KMS-11 (cell line): ENCODE results near the gene PHC1.

Experiments used
- H2AFZ ChIP-seq: fragments of 200-600 bp; sonication (generic); 2 replicates; pipeline ENCODE4 v1.6.1; 2016; ENCODE audit warnings: antibody characterized with exemption, mixed run types, low read depth
- H3K27ac ChIP-seq: fragments of 200-600 bp; sonication (generic); 2 replicates; pipeline ENCODE4 v1.6.1; 2016; ENCODE audit warnings: mild to moderate bottlenecking, mixed run types
- H3K27me3 ChIP-seq: fragments of 200-600 bp; sonication (generic); 2 replicates; pipeline ENCODE4 v1.6.1; 2017; ENCODE audit warnings: mild to moderate bottlenecking, low read depth, mixed run types, moderate library complexity; ENCODE audit not compliant: insufficient read depth
- H3K36me3 ChIP-seq: fragments of 200-600 bp; sonication (generic); 2 replicates; pipeline ENCODE4 v1.6.1; 2017; ENCODE audit warnings: mild to moderate bottlenecking, mixed run types; ENCODE audit not compliant: insufficient read depth
- H3K4me1 ChIP-seq: fragments of 200-600 bp; sonication (generic); 2 replicates; pipeline ENCODE4 v1.6.1; 2016; ENCODE audit warnings: mild to moderate bottlenecking, low read depth, mixed run types; ENCODE audit not compliant: poor library complexity, severe bottlenecking
- H3K4me2 ChIP-seq: fragments of 200-600 bp; sonication (generic); 2 replicates; pipeline ENCODE4 v1.7.0; 2016; ENCODE audit warnings: mild to moderate bottlenecking, mixed run types
- H3K4me3 ChIP-seq: fragments of 200-600 bp; sonication (generic); IDR thresholded peaks from 2 replicates; pipeline ENCODE4 v1.6.1; 2017; ENCODE audit warnings: low read depth, low read length, mixed read lengths; ENCODE audit not compliant: insufficient read depth
- H3K79me2 ChIP-seq: fragments of 200-600 bp; sonication (generic); 2 replicates; pipeline ENCODE4 v1.6.1; 2016; ENCODE audit warnings: low read depth, mixed run types; ENCODE audit not compliant: insufficient read depth
- H3K9ac ChIP-seq: fragments of 200-600 bp; sonication (generic); 2 replicates; pipeline ENCODE4 v1.6.1; 2016; ENCODE audit warnings: mild to moderate bottlenecking, mixed run types
- H4K20me1 ChIP-seq: fragments of 200-600 bp; sonication (generic); 2 replicates; pipeline ENCODE4 v1.6.1; 2016; ENCODE audit warnings: mild to moderate bottlenecking, mixed run types; ENCODE audit not compliant: insufficient read depth
- TF ChIP-seq, protein P1 (sequence below): fragments of 200-600 bp; sonication (generic); conservative IDR thresholded peaks from 2 replicates; pipeline ENCODE4 v1.6.1; 2017; ENCODE audit warnings: low read depth, mild to moderate bottlenecking, antibody characterized with exemption, low read length, moderate library complexity, mixed read lengths

PHC1 gene

GRCh38 chr12:8904665-8905064 lies 9.6 kb upstream of the PHC1 start:
- Histone ChIP-seq H3K9ac (no peak overlapping the region), H3K36me3 (no peaks in the 10 kb centered on the region), H4K20me1 (no peaks in the 10 kb centered on the region), H2AFZ (no peak overlapping the region), H3K27me3 (no peaks in the 10 kb centered on the region), H3K4me3 (no peak overlapping the region), H3K4me2 (no peak overlapping the region), H3K27ac (no peak overlapping the region), H3K4me1 (no peaks in the 10 kb centered on the region), H3K79me2 (no peaks in the 10 kb centered on the region)
- TF ChIP-seq, protein P1, sequence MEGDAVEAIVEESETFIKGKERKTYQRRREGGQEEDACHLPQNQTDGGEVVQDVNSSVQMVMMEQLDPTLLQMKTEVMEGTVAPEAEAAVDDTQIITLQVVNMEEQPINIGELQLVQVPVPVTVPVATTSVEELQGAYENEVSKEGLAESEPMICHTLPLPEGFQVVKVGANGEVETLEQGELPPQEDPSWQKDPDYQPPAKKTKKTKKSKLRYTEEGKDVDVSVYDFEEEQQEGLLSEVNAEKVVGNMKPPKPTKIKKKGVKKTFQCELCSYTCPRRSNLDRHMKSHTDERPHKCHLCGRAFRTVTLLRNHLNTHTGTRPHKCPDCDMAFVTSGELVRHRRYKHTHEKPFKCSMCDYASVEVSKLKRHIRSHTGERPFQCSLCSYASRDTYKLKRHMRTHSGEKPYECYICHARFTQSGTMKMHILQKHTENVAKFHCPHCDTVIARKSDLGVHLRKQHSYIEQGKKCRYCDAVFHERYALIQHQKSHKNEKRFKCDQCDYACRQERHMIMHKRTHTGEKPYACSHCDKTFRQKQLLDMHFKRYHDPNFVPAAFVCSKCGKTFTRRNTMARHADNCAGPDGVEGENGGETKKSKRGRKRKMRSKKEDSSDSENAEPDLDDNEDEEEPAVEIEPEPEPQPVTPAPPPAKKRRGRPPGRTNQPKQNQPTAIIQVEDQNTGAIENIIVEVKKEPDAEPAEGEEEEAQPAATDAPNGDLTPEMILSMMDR: no peak

DNA sequence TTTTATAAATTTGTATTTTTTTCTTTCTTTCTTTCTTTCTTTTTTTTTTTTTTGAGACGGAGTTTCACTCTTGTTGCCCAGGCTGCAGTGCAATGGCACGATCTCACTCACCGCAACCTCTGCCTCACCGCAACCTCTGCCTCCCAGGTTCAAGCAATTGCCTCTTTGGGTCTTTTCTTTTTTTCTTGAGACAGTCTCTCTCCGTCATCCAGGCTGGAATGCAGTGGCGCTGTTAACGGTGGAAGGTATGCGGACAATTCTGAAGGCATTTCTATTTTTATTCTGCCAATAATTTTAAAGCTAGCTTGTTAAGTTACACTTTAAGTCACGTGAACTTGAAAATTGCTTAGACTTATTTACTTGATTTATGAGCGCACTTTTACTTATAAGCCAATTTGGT lies 8.8 kb upstream of the PHC1 start:
- TF ChIP-seq, protein P1: no peak
- Histone ChIP-seq H3K4me1 (no peaks in the 10 kb centered on the region), H3K79me2 (no peaks in the 10 kb centered on the region), H3K4me3 (no peak overlapping the region), H3K4me2 (no peak overlapping the region), H3K9ac (no peak overlapping the region), H3K36me3 (no peaks in the 10 kb centered on the region), H3K27me3 (no peaks in the 10 kb centered on the region), H2AFZ (no peak overlapping the region), H3K27ac (no peak overlapping the region), H4K20me1 (no peaks in the 10 kb centered on the region)

GRCh38 chr12:8906266-8907180 lies 7.8 kb upstream of the PHC1 start:
- Histone ChIP-seq H3K9ac (no peak overlapping the region), H3K4me2 (no peak overlapping the region), H3K4me1 (no peaks in the 10 kb centered on the region), H2AFZ (no peak overlapping the region), H3K27me3 (no peaks in the 10 kb centered on the region), H3K79me2 (no peaks in the 10 kb centered on the region), H3K36me3 (no peaks in the 10 kb centered on the region), H3K27ac (no peak overlapping the region), H4K20me1 (no peaks in the 10 kb centered on the region), H3K4me3 (no peak overlapping the region)
- TF ChIP-seq, protein P1: no peak

DNA sequence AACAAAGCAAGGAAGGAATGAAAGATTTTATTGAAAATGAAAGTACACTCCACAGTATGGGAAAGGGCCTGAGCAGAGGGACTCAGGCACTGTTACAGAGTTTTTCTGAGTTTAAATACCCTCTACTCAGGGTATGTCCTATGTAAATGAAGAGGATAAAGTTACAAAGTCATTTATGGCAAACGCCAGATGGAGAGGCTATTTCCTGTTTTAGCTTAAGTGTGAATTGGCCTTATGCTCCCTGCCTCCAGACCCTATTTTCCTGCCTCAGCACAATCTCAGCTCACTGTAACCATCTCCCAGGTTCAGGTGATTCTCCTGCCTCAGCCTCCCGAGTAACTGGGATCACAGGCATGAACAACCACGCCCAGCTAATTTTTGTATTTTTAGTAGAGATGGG lies 6.8 kb upstream of the PHC1 start:
- Histone ChIP-seq H2AFZ (no peak overlapping the region), H3K27ac (no peak overlapping the region), H4K20me1 (no peaks in the 10 kb centered on the region), H3K36me3 (no peaks in the 10 kb centered on the region), H3K27me3 (no peaks in the 10 kb centered on the region), H3K79me2 (no peaks in the 10 kb centered on the region), H3K4me3 (no peak overlapping the region), H3K4me1 (no peaks in the 10 kb centered on the region), H3K4me2 (no peak overlapping the region), H3K9ac (no peak overlapping the region)
- TF ChIP-seq, protein P1: no peak
